Transverse colon (tissue), 4 donors: ENCODE results near the gene GNG13. TPM values are rescaled to one million over a fixed set of nuclear protein-coding genes. Genes with fewer than 3 reads are reported as not detected.
"Not testable (repeated sequence)": the region's sequence is repeated elsewhere in the genome, so short reads cannot be mapped to it uniquely, and the experiment has no call there.

Experiments
- DNase-seq: peaks from one replicate; pipeline ENCODE4 v3.0.0-alpha.2; 2019
- H3K27ac ChIP-seq, 4 donors: fragments of 200-600 bp; sonication (generic); 2 replicates each; pipeline ENCODE4 v1.5.1; 2016 to 2018; ENCODE audit warnings: inconsistent platforms in 4 of 4
- H3K27me3 ChIP-seq: fragments of 200-600 bp; sonication (generic); 2 replicates; pipeline ENCODE4 v1.5.1; 2017; ENCODE audit warnings: inconsistent platforms
- H3K36me3 ChIP-seq, 4 donors: fragments of 200-600 bp; sonication (generic); 2 replicates each; pipeline ENCODE4 v1.5.1; 2017 to 2019; ENCODE audit warnings: inconsistent platforms in 4 of 4
- H3K4me1 ChIP-seq, 4 donors: fragments of 200-600 bp; sonication (generic); 2 replicates each; pipeline ENCODE4 v1.5.1; 2017 to 2020; ENCODE audit warnings: inconsistent platforms in 4 of 4
- H3K4me3 ChIP-seq, 4 donors: fragments of 200-600 bp; sonication (generic); 1 replicate in 1 of 4; 2 replicates in 3 of 4; pipeline versions ENCODE4 v1.5.1 to v1.6.1; 2017 to 2019; ENCODE audit warnings: inconsistent platforms in 4 of 4
- H3K9me3 ChIP-seq, 2 donors: fragments of 200-600 bp; sonication (generic); 2 replicates each; pipeline ENCODE4 v1.5.1; 2017 to 2019; ENCODE audit warnings: inconsistent platforms in 2 of 2
- CTCF ChIP-seq, 5 experiments: fragments of 200-600 bp in 3 of 5; fragments of 450-650 bp in 2 of 5; sonication (generic) in 3 of 5; IDR thresholded peaks; 1 replicate in 2 of 5; 2 replicates in 3 of 5; pipeline ENCODE4 v1.5.1; 2016 to 2017; ENCODE audit warnings: antibody characterized with exemption in 5 of 5, inconsistent platforms in 3 of 5, mild to moderate bottlenecking in 2 of 5, moderate library complexity in 1 of 5
- EP300 ChIP-seq: sonication (generic); formaldehyde crosslinking; IDR thresholded peaks from one replicate; pipeline ENCODE4 v1.6.1; 2017; ENCODE audit warnings: antibody characterized with exemption, low read depth
- POLR2A ChIP-seq: fragments of 450-650 bp; IDR thresholded peaks from one replicate; pipeline ENCODE4 v1.6.1; 2016; ENCODE audit warnings: antibody characterized with exemption, mild to moderate bottlenecking, moderate library complexity
- POLR2AphosphoS5 ChIP-seq, 3 donors: sonication (generic); formaldehyde crosslinking; IDR thresholded peaks; one replicate each; pipeline ENCODE4 v1.6.1; 2016; ENCODE audit warnings: antibody characterized with exemption in 3 of 3
- WGBS, 2 donors: methylation state at CpG; one replicate each; pipeline ENCODE4 v1.1.5; 2018; ENCODE audit warnings: low coverage in 1 of 2; 5-methylcytosine and 5-hydroxymethylcytosine counted together
- in situ Hi-C, 4 donors: fragments of 200-750 bp; cut with MboI; loops; one replicate each; pipeline versions ENCODE4 v1.15.0 to v1.15.1; 2017; ENCODE audit warnings: low sequenced_read_pairs in 3 of 4, low pct_ligation_motif_present in 1 of 4, low pct_unique_long_range_greater_than_20kb in 1 of 4
- intact Hi-C: fragments of 100-400 bp; cut with DNase I; formaldehyde crosslinking; loops from one replicate; pipeline ENCODE4 v1.15.1; 2023; ENCODE audit warnings: low total_unique reads
- total RNA-seq, 4 donors: library from RNA; depleted of rRNA; stranded (reverse); fragments of >200 nt; gene quantifications; one replicate each; pipeline ENCODE4 v1.1.0, GENCODE V29; 2016

The GNG13 gene
- total RNA-seq, 4 donors from 2014 or later, result 0.48 TPM; not detected in 3

- Histone ChIP-seq H3K4me1 (no peaks in the 10 kb centered on the region), H3K4me3 (no peak overlapping the region), H3K9me3 (peaks cover 14 to 17% of the 10 kb centered on the region in 2 donors), H3K36me3 (no peaks in the 10 kb centered on the region), H3K27me3 (peaks cover 32% of the 10 kb centered on the region), H3K27ac (no peak overlapping the region)
- DNase-seq, result no peak
- in situ Hi-C loops (no loop called here), intact Hi-C loops (no loop called here)
- 79 to 86% methylated on average over 2 to 14 of the region's 14 CpGs for WGBS, 2 donors
- TF ChIP-seq CTCF (IDR thresholded peaks at IDR 0.05) (no peak), POLR2AphosphoS5 (IDR thresholded peaks at IDR 0.05) (no peak), EP300 (no peak), POLR2A (no peak)
Observed at GRCh38 chr16:838741-839140, 38.2 kb upstream of the GNG13 start.

- DNase-seq, H3K4me1 ChIP-seq, in situ Hi-C loops, H3K27ac ChIP-seq, intact Hi-C loops, H3K4me3 ChIP-seq, H3K36me3 ChIP-seq: not testable (repeated sequence)
- Histone ChIP-seq H3K9me3 (peaks cover 14 to 17% of the 10 kb centered on the region in 2 donors), H3K27me3 (peaks cover 33% of the 10 kb centered on the region)
- 92 to 100% methylated on average over 2 to 3 of the region's 3 CpGs for WGBS, 2 donors
Observed at GRCh38 chr16:836822-837221, 36.3 kb upstream of the GNG13 start.

- Histone ChIP-seq H3K4me1 (peaks cover 0 to 12% (median 9%) of the 10 kb centered on the region in 4 donors), H3K36me3 (no peaks in the 10 kb centered on the region), H3K9me3 (peaks cover 14 to 17% of the 10 kb centered on the region in 2 donors), H3K4me3 (no peak overlapping the region), H3K27ac (no peak overlapping the region), H3K27me3 (peaks cover 33% of the 10 kb centered on the region)
- intact Hi-C loops (no loop called here), in situ Hi-C loops (no loop called here)
- 80 to 91% methylated on average over 1 to 4 of the region's 4 CpGs for WGBS, 2 donors
- no peak for DNase-seq
- TF ChIP-seq CTCF (IDR thresholded peaks at IDR 0.05), result no peak
- no peak for TF ChIP-seq EP300
- TF ChIP-seq POLR2AphosphoS5 (IDR thresholded peaks at IDR 0.05), result no peak
- TF ChIP-seq POLR2A, result no peak
Observed at GRCh38 chr16:836221-836620, 35.7 kb upstream of the GNG13 start.

GRCh38 chr16:835373-835772 is 34.8 kb upstream of the GNG13 start:
- intact Hi-C loops, result no loop called here
- no peak for DNase-seq
- H3K27ac ChIP-seq, result no peak overlapping the region
- no peaks in the 10 kb centered on the region for H3K36me3 ChIP-seq
- H3K4me1 ChIP-seq, result peaks cover 0 to 12% (median 9%) of the 10 kb centered on the region in 4 donors
- H3K4me3 ChIP-seq, result no peak overlapping the region
- in situ Hi-C loops, result no loop called here
- TF ChIP-seq POLR2AphosphoS5 (IDR thresholded peaks at IDR 0.05) (no peak), CTCF (IDR thresholded peaks at IDR 0.05) (no peak), EP300 (no peak)
- peaks cover 14 to 17% of the 10 kb centered on the region in 2 donors for H3K9me3 ChIP-seq
- 84% methylated on average over 7 of the region's 10 CpGs; no CpG with 5 or more reads in 1 of the 2 donors for WGBS, 2 donors
- peaks cover 31% of the 10 kb centered on the region for H3K27me3 ChIP-seq

- TF ChIP-seq EP300, result no peak
- no peak for TF ChIP-seq POLR2AphosphoS5 (IDR thresholded peaks at IDR 0.05)
- TF ChIP-seq CTCF (IDR thresholded peaks at IDR 0.05), result no peak
- no peak for TF ChIP-seq POLR2A
- H3K27me3 ChIP-seq, result peaks cover 15% of the 10 kb centered on the region
- H3K27ac ChIP-seq, result no peak overlapping the region
- peaks cover 14 to 17% of the 10 kb centered on the region in 2 donors for H3K9me3 ChIP-seq
- no peak for DNase-seq
- no peaks in the 10 kb centered on the region for H3K36me3 ChIP-seq
- in situ Hi-C loops, result no loop called here
- 77% methylated on average over 13 of the region's 14 CpGs; no CpG with 5 or more reads in 1 of the 2 donors for WGBS, 2 donors
- peaks cover 0 to 12% (median 9%) of the 10 kb centered on the region in 4 donors for H3K4me1 ChIP-seq
- H3K4me3 ChIP-seq, result no peak overlapping the region
- intact Hi-C loops, result no loop called here
Observed at GRCh38 chr16:833411-833810, 32.9 kb upstream of the GNG13 start.
